HepG2 (cell line): ENCODE measurements around the gene PLK2.

ENCODE experiments used
- JUND ChIP-seq: sonication (generic); formaldehyde crosslinking; IDR thresholded peaks from 2 replicates; pipeline ENCODE4 v1.8.0; 2022; ENCODE audit warnings: mild to moderate bottlenecking, missing genetic modification reagents
- MTF1 ChIP-seq: sonication (generic); formaldehyde crosslinking; IDR thresholded peaks from 2 replicates; pipeline ENCODE4 v1.5.0; 2020; ENCODE audit warnings: missing genetic modification reagents
- NFYB ChIP-seq: sonication (generic); formaldehyde crosslinking; IDR thresholded peaks from 2 replicates; pipeline ENCODE4 v1.4.0; 2020; ENCODE audit warnings: missing genetic modification reagents
- SCMH1 ChIP-seq: sonication (generic); formaldehyde crosslinking; IDR thresholded peaks from 2 replicates; pipeline ENCODE4 v1.9.0; 2021; ENCODE audit warnings: missing genetic modification reagents, mild to moderate bottlenecking, borderline replicate concordance
- SRSF1 ChIP-seq: fragments of 200-400 bp; formaldehyde crosslinking; optimal IDR thresholded peaks from 2 replicates; pipeline ENCODE3; 2017; ENCODE audit warnings: mild to moderate bottlenecking, low read depth, low read length, moderate library complexity
- ZNF24 ChIP-seq: fragments of 450-650 bp; IDR thresholded peaks from 2 replicates; pipeline ENCODE4 v1.6.1; 2017; ENCODE audit warnings: antibody characterized with exemption, mild to moderate bottlenecking
- ZNF33A ChIP-seq: sonication (generic); formaldehyde crosslinking; IDR thresholded peaks from 2 replicates; pipeline ENCODE4 v1.5.1; 2020; ENCODE audit warnings: missing genetic modification reagents, mild to moderate bottlenecking, moderate library complexity, borderline replicate concordance
- TF ChIP-seq, protein P1 (sequence below): sonication (generic); formaldehyde crosslinking; IDR thresholded peaks from 2 replicates; pipeline ENCODE4 v1.5.0; 2020; ENCODE audit warnings: mild to moderate bottlenecking, missing genetic modification reagents, moderate library complexity

DNA sequence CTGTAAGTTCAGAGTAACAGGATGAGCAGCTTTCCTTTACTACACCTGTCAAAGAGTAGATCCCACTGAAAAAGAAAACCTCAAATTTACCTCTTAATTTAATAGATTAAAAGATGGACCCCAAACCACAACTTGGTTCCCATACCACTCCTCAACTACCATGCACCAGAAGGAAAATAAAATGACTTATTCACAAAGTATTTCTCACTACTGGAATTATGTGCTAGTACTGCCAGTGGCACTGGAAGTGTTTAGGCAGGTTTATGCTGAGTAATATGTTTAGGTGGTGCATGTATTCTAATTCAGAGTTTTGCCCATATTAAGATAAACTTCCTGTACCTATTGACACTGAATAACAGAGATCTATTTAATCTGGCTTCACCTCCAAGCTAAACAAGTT is 6.6 kb downstream of the PLK2 start:
- no peak for TF ChIP-seq ZNF24
- no peak for TF ChIP-seq SCMH1
- no peak for TF ChIP-seq MTF1 (CRISPR knock-in tag)
- TF ChIP-seq, protein P1, sequence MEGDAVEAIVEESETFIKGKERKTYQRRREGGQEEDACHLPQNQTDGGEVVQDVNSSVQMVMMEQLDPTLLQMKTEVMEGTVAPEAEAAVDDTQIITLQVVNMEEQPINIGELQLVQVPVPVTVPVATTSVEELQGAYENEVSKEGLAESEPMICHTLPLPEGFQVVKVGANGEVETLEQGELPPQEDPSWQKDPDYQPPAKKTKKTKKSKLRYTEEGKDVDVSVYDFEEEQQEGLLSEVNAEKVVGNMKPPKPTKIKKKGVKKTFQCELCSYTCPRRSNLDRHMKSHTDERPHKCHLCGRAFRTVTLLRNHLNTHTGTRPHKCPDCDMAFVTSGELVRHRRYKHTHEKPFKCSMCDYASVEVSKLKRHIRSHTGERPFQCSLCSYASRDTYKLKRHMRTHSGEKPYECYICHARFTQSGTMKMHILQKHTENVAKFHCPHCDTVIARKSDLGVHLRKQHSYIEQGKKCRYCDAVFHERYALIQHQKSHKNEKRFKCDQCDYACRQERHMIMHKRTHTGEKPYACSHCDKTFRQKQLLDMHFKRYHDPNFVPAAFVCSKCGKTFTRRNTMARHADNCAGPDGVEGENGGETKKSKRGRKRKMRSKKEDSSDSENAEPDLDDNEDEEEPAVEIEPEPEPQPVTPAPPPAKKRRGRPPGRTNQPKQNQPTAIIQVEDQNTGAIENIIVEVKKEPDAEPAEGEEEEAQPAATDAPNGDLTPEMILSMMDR (CRISPR knock-in tag) = no peak
- no peak for TF ChIP-seq NFYB
- TF ChIP-seq SRSF1 = no peak
- no peak for TF ChIP-seq ZNF33A (CRISPR knock-in tag)
- no peak for TF ChIP-seq JUND (CRISPR knock-in tag)
